Activated T-cell treated with anti-CD3 and anti-CD28 coated beads for 4 hours (primary cell): ENCODE measurements around the gene GOLM1.
"Not testable (repeated sequence)": the region's sequence is repeated elsewhere in the genome, so short reads cannot be mapped to it uniquely, and the experiment has no call there.

Source experiments
- DNase-seq: peaks from one replicate; pipeline ENCODE4 v3.0.0-alpha.2; 2020

GOLM1 gene, protein sequence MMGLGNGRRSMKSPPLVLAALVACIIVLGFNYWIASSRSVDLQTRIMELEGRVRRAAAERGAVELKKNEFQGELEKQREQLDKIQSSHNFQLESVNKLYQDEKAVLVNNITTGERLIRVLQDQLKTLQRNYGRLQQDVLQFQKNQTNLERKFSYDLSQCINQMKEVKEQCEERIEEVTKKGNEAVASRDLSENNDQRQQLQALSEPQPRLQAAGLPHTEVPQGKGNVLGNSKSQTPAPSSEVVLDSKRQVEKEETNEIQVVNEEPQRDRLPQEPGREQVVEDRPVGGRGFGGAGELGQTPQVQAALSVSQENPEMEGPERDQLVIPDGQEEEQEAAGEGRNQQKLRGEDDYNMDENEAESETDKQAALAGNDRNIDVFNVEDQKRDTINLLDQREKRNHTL

DNA sequence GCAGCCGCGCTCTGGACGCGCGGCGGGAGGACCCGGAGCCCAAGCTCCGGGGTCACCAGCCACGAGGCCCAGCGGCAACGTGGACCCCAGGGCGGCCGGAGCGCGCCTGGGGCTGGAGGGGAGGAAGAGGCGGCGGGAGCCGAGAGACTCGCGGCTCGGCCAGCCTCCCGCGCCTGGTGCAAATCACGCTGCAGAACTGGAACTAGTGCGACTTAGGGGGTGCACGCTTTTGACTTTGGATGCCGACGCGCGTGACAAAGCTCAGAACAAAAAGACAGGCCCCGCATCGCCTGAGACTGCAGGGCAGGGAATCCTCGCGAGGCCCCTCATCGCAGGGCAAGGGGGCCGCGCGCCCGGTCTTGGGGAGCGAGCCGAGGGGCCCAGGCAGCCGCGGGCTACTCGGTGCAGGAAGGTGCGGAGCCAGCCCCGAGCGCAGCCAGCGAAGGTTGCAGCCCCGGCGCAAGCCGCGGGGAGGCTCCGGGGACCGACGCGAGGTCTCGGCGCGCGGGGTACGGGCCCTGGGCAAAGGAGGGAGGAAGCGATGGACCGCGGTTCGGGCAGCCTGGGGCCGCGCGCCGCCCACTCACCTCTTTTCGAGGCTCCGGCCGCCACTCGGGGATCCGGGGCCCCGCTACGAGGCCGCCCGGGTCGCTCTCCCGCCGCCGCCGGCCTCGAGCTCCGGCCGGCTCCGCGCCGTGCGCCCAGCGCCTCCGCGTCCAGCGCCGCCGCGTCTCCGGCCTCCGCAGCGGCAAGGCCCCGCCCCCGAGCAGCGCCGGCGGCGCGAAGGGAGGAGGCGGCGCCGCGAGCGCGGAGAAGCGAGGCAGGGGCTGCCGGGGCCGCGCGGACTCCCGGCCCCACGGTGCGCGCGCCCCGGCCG, at the start of gene GOLM1:
Gene GOLM1 (minus strand): TSS at position 735 of the 877 bp plus-strand sequence. CDS start 20,238 bp downstream, outside the sequence.
- no peak for DNase-seq

DNA sequence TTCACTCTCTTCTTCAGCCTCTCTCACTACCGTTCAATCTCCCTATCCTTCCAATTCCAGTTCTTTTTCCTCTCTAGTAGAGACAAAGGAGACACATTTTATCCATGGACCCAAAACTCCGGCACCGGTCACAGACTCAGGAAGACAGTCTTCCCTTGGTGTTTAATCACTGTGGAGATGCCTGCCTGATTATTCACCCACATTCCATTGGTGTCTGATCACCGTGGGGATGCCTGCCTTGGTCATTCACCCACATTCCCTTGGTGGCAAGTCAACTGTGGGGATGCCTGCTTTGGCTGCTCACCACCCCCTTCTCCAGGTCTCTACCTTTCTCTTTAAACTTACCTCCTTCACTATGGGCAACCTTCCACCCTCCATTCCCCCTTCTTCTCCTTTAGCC, 47.3 kb upstream of the GOLM1 start:
- not testable (repeated sequence) for DNase-seq

DNA sequence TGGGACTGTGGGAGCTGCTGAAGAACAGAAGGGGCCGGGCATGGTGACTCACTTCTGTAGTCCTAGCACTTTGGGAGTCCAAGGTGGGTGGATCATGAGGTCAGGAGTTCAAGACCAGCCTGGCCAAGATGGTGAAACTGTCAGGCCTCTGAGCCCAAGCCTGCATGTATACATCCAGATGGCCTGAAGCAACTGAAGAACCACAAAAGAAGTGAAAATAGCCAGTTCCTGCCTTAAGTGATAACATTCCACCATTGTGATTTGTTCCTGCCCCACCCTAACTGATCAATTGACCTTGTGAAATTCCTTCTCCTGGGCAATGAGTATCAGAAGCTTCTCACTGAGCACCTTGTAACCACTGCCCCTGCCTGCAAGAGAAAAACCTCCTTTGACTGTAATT, 46.6 kb upstream of the GOLM1 start:
- not testable (repeated sequence) for DNase-seq

DNA sequence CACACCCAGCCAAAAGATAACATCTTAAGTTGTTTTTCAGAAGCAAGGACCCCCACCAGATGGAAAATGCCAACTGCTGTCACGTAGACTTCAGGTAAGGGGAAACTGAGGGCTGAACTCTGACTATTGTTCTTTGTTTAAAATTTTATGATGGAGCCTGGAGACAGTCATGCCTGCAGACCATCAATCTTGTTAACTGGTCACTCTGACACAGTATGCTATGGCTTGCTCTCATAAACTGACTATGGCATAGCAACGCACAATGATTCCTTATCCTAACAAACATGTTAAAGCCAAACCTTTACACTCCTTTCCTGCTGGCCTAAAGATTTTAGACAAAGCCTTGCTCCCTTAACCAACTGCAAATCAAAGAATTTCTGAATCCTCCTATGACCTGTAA, 43.6 kb upstream of the GOLM1 start:
- DNase-seq, result no peak

DNA sequence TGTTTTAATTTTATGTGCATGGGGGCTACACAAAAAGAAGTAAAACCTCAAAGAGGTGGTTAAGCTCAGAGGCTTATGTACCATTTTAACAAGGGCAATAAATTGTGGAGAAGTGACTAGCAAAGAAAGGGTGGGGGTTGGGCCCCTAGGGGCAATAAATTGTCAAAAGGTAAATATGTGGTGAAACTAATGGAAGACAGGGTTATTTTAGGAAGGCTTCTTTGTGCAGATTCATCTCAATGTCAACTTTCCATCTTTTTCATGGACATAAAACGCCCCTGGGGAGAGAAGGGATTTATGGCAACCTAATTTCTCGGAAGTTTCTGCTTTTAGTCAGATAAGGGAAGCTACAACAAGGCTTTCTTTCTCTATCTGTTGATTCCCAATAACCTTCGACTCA, 42.5 kb upstream of the GOLM1 start:
- DNase-seq, result no peak

DNA sequence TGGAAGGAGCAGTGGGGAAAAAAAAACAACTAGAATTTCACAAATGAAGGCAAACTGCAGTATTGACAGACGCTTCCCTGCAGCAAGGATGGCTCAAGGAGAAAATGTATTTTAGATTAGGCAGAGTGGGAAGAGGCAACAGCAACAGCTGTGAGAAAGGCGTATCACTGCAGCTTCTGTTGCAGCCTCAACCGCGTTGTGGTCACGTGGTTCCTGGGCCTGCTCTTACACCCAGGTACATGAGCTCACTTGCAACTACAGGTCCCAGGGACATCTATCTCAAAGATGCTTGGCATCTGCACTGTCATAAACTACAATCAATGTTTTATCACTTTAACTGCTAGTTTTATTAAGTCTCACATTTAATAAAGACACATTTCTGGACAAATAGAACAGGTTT, 36.0 kb upstream of the GOLM1 start:
- DNase-seq, result no peak

DNA sequence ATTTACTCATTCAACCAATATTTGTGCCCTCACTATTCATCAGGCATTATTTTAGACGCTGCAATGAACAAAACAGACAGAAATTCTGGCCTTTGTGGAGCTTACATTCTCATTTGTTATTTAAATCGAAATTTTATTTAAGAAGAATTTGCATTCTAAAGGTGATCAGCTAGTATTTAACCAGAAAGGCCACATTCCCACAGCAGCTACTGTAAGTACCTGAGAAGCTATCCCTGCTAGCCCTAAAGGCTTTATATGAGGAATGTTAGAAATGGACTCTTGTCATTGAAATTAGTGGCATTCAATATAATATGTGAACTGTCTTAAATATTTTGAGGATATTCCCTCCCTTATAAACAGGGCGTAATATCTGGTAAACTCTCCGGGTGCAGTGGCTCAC, 35.0 kb upstream of the GOLM1 start:
- no peak for DNase-seq

DNA sequence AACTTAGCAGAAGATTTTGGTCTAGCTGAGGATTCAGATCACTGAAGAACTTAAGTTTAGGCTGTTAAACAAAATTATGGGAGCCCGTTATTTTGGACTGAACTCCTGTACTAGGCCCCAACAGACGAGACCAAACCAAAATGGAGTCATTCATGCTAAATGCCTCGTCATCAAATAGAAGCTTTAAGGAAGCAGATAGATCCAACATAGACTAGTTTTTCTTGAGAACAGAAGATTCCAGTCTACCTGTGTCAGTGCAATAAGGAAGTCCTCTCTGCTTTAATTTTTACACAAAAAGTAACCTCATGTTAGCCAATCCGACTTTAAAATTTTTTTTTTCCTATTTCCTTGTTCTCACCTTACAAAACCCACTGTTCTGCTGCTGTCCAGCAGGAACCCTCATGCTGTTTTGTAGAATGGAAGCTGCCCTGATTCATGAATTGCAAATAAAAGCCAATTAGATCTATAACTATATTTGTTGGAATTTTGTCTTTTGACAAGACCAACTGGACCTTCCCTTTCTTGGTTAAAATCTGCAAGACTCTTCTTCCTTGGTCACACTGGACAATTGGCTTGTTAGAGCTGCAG, 29.0 kb upstream of the GOLM1 start:
- no peak for DNase-seq

DNA sequence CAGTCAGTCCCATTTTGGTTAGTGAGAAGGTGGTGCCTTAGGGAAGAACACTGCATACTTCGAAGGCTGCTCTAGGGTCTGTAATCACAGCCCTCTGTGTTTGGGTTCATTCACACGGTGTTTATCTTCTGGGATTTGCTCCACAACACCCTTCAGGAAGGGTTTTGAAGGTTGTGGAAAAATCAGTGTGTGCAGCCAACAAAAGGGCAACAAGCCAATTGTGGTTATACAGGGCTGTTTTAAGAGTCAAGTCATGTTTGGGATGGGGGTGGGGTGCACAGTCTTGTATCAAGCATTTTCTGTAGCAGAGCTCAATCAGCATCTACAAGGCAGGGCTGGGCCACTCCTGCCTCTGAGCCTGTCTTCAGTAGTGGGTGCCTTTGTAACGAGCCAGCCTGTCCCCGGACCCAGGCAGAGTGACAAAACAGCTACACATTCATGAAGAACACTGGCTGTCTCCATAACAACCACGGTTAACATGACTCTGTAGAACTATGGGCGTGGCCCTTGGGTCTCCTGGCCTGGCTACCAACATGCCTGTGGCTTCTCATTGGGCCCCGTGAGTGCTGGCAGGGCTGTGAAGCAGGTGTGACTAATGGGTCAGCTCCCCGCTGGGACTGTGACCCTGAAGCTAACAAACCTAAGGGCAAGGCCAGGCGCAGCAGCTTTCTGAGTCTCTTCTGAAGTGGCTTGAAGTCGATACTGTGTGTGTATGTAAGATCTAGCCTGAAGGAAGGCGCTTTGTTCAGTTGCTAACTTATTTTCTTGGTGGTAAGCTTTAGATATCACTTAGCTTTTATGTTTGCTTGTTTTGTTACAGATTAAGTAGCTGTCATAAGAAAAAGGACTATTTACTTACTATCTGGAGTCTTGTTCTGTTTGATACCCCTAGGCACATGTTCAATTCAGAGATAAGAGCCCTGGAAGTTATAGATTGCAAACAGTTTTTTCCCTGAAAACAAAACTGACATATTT, 27.9 kb upstream of the GOLM1 start:
- no peak for DNase-seq

DNA sequence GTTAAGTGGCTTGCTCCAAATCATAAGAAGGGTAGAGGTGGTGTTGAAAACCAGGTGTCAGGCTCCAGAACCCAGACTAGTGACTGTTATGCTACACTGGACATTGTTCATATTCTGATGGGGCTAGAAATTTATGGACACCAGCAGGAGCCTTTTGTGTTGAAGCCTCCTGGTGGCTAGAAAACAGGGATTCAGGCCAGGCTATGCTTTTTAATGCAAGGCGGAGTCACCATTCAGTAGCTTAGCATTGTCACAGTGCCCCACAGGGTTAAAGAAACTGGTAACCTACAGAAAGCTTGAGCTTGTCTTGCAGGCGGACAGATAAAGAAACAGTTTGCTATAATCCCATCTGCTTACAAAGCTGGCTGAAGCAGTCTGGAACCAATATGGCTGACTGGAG, 23.0 kb upstream of the GOLM1 start:
- DNase-seq, result no peak

DNA sequence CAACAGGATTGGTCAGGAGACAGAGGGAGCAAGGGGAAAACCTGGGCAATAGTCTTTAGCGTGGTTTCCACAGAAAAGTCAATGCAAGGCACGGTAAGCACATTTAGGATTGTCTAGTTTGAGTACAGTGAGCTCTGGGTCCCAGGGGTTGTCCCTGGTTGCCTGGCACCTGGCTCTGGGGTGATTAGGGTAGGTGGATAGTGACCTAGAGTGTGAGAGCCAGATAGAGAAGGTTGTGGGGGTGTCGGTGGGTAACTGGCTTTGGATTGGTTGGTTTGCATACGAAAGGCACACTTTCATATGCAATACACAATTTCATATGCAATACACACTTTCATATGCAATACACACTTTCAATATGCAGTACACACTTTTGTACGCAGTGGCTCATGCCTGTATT, 20.1 kb upstream of the GOLM1 start:
- DNase-seq, result no peak

DNA sequence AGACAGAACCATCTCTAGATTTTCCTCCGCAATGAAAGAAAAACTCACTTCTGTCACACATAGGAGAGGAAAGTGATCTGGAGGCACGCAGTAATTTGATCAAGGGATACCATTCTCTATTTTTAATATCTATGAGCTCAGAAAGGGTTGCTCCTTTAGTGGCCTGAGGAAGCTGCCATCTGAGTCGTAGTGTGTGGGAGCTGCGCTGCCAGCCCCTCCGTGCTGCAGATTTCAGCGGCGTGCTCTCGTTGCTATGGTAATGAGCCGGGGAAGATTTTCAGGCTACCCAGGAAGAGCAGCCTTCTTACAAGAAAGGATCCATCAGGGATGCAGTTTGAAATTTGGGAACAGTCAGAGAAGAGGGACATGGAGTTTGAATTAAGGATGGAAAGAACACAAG, 17.1 kb upstream of the GOLM1 start:
- no peak for DNase-seq

DNA sequence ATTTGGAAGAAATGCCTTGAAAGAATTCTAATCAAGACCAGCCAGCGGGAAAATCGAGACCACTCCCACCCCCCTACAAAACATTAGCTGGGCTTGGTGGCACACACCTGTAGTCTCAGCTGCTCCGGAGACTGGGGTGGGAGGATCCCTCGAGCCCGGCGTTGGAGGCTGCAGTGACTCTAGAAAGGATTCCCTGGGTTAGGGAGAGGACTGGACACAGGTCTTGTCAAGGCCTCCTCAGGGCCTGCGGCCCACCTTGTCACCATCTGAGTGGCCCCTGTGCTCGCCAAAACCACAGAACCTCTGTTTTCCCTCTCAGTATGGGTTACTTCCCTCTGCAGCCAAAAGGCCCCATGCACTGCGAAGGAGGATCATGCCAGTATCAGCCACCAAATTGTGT, 16.5 kb upstream of the GOLM1 start:
- DNase-seq, result no peak

DNA sequence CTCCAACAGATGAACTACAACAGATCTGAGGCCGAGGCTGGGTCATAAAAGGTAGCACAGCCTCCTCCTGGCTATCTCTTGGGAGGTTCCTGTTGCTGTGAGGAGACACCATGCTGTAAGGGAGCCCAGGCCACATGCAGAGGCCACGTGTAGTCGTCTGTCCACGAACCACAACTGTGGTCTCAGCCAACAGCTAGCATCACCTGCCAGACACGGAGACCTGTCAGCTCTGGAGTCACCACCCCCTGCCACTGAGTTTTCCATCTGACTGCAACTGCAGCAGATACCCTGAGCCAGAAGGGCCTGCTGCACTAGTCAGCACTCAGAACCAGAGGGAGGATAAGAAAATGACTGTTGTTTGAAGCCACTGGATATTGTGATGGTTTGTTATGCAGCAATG, 12.7 kb upstream of the GOLM1 start:
- no peak for DNase-seq

DNA sequence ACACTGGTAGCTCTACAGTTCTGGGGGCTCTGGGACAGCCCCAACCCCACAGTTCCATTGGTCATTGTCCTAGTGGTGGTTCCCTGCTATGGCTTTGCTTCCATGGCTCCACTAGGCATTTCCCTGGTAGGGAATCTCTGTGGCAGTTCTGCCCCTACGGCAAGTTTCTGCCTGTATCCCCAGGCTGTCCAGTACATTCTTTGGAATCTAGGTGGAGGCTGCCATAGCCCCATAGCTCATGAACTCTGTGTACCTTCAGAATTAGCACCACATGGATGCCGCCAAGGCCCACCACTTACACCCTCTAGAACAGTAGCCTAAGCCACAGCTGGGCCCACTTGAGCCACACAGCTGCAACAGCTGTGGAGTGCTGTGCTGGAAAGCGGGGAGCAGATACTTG, 3.3 kb upstream of the GOLM1 start:
- DNase-seq, result no peak

DNA sequence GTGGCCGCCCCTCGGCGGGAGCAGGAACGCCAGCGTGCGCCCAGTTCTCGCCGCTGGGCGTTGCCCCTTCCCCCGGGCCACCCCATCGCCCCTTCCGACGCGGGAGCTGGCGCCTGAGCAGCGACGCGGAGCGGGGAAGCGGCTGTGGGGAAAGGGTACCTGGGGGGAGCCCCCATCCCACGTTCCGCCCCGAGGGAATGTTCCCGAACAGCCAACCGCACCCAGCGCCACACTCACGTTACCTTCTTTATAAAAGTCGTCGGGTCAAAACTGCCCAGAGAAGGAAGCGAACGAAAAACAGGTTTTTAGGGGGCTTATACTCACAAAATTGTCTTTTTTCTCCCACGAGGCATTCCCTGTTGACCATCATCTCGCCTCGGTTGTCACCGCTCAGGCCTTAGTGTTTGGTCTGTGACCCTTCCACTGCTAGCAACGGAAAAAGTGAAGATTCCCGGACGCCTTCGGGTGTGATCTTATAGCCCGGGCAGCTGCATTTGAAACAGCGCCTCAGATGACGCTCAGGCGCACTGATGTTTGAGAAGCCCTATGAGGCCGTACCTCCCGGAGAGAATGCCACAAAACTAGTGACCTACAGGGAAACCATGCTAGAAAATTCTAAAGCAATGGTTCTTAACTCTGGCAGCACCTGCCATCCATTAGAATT, 475 bp upstream of the GOLM1 start:
- DNase-seq, result no peak

DNA sequence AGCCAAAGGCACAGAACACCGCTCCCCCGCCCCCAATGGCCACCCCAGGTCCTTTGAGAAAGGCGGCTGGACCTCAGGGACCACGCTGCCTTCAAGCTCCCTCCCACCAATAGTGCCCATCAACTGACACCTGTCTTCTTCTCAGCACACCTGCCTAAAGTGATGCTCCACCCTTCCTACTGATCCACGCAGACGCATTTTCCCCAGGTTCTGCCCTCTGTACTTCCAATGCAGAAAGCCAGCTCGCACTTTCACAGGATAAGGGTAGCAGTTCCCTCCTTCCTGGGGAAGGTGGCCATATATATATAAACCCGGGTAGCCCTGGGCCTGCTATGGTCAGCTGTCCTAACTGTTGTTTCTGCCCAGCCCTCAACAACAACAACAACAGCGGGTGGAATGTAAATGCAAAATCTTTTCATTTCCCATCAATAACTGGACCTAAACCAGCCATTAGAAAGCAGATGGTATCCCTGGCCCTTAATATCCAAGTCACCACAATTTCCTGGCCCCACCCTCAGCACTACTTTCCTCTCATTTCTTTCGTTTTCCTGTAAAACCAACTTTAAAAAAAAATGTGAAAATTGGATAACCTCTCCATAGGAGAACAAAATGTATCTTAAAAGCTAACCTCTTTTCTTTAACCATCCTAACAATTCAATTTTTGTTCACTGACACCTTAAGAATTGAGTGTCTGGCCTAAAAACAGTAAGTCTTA, 1.7 kb downstream of the GOLM1 start:
- no peak for DNase-seq

DNA sequence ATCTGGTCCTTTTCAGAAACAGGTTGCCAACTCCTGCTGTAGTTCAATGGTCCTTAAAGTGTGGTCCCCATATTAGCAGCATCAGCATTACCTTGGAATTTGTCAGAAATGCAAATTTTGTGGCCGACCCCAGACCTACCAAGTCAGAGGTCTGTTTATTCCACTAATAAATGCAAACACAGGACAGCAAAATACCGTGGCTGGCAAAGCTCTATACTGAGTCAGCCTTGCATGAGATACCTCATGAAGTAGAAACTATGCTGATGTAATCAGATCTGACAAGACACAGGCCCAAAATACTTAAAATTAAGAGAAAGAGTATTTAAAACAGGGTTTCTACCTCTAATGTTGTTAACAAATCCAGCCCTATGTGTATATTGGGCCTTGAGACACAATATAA, 3.0 kb downstream of the GOLM1 start:
- DNase-seq, result no peak

DNA sequence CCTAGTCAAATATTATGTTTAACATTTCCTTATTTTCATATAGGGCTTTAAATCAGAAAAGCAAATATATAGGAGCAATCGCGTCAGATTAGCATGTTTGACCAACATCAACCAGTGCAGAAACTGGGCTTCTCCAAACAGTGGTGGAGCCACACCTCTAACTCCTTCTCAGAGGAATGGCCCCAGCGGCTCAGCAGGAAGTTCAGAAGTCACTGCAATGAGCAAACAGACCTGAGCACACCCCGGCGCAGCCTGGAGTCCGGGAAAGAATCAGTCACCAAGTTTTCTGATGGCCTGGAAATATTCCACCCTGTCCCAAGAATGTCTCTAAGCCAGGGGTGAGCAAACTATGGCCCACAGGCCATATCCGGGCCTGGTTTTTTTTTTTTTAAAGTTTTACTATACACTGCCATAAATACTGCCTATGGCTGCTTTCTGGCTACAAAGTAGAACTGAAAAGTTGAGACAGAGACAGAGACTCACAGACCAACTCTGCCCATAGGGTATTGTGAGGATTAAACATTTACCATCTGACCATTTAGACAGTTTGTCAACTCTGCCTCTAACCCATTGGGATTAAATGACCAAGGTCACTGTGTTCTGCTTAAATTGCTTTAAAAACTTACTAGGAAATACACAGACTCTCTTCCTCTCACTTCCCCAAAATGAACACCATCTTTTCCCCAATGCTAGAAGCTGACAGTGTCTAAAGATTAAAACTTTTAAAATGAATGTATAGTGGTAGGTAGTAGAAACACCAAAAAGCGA, 5.4 kb downstream of the GOLM1 start:
- DNase-seq, result no peak

DNA sequence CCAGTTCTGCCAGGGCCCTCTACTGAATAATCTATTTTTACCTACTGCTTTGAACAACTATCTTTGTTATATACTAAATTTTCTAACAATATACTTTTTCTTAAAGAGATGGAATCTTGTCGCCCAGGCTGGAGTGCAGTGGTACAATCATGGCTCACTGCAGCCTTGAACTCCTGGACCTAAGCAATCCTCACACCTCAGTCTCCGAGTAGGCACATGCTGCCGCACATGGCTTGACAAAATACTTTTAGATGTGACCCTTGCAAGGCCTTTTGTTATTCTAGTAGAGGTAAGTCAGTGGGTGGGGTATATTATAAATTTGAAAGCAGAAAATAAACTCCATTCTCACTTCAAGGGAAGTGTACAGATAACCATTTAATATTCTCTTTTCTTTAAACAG, 7.9 kb downstream of the GOLM1 start:
- no peak for DNase-seq

DNA sequence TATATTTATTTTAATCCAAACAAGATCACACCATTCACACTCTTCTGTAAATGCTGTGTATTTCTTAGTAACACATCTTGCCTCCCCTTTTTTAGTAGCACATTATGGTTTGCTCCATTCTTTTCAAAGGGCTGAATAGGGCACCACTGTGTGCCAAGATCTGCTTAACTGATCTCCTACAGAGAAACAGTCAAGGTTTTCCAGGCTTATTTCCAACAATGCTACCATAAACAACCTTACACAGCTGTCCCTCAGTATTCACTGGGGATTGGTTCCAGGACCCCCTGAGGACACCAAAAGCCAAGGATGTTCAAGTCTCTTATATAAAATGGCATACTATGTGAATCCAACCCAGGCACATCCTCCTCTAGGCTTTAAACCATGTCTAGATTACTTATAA, 16.5 kb downstream of the GOLM1 start:
- DNase-seq, result no peak
